Measurements from ENCODE around the gene MACF1. TPM values are rescaled to one million over a fixed set of nuclear protein-coding genes. Genes with fewer than 3 reads are reported as not detected.
A peak's percentile ranks its signal among the peaks of the same experiment; 100 is the strongest.

Gene MACF1
- total RNA-seq, 2 donors from 2014 or later: 214 to 251 TPM

GRCh38 chr1:39413902-39414528 is 209.5 kb downstream of the MACF1 start:
- H3K4me1 Mint-ChIP-seq: peaks cover 39% of the 10 kb centered on the region

DNA sequence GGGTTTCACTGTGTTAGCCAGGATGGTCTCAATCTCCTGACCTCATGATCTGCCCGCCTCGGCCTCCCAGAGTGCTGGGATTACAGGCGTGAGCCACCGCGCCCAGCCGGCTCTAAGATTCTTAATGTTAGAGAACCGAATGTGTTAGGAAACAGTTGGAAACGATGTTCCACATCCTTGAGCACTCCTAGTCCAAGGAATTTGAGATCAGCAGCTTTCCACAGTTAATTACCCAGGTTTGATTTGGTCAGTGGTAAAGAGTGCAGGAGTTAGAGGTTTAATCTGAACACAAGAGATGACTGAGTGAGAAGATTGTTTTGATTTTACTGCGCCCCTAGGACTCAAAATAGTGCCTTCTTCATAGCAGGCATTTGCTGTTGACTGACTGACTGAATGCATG is 211.1 kb downstream of the MACF1 start:
- H3K27me3 ChIP-seq (ENCODE audit: control insufficient read depth, insufficient read depth, low read length, poor library complexity, severe bottlenecking): no peaks in the 10 kb centered on the region
- H3K4me3 ChIP-seq (ENCODE audit: low read length): peak overlapping the region; percentile 76
- no peaks in the 10 kb centered on the region for H3K9me3 ChIP-seq (ENCODE audit: control insufficient read depth, low read length)
- peaks cover 71% of the 10 kb centered on the region for H3K36me3 ChIP-seq (ENCODE audit: control insufficient read depth, insufficient read depth, low read length)
- no peak overlapping the region for H3K9ac ChIP-seq (ENCODE audit: extremely low read depth, low read length, poor library complexity, severe bottlenecking)
- peaks cover 55% of the 10 kb centered on the region for H3K36me3 Mint-ChIP-seq (ENCODE audit: low read depth)
- H3K9me3 Mint-ChIP-seq: no peaks in the 10 kb centered on the region
- peaks cover 31% of the 10 kb centered on the region for H3K4me1 Mint-ChIP-seq
- H3K27ac ChIP-seq (ENCODE audit: low read depth, low read length): no peak overlapping the region
- no peak for TF ChIP-seq CTCF (conservative IDR thresholded peaks at IDR 0.05)
- 95% methylated on average over 9 of the region's 9 CpGs for WGBS, 2 experiments (ENCODE audit: insufficient coverage in 1 of 2, insufficient read length in 1 of 2)
- H3K4me3 Mint-ChIP-seq: no peak overlapping the region
- peaks cover 5% of the 10 kb centered on the region for H3K4me1 ChIP-seq (ENCODE audit: control insufficient read depth, insufficient read depth, low read length)
- no peak for DNase-seq
- H3K27me3 Mint-ChIP-seq (ENCODE audit: insufficient read depth): no peaks in the 10 kb centered on the region
- H3K27ac Mint-ChIP-seq: no peak overlapping the region

More at GRCh38 chr1:39413902-39414528, 209.5 kb downstream of the MACF1 start:
- no peak for TF ChIP-seq CTCF (conservative IDR thresholded peaks at IDR 0.05)
- peaks cover 46% of the 10 kb centered on the region for H3K36me3 Mint-ChIP-seq (ENCODE audit: low read depth)
- no peaks in the 10 kb centered on the region for H3K27me3 ChIP-seq (ENCODE audit: control insufficient read depth, insufficient read depth, low read length, poor library complexity, severe bottlenecking)
- H3K9me3 Mint-ChIP-seq: no peaks in the 10 kb centered on the region
- no peak overlapping the region for H3K27ac Mint-ChIP-seq
- H3K4me1 ChIP-seq (ENCODE audit: control insufficient read depth, insufficient read depth, low read length): peaks cover 9% of the 10 kb centered on the region
- peaks cover 58% of the 10 kb centered on the region for H3K36me3 ChIP-seq (ENCODE audit: control insufficient read depth, insufficient read depth, low read length)
- DNase-seq: no peak
- no peaks in the 10 kb centered on the region for H3K27me3 Mint-ChIP-seq (ENCODE audit: insufficient read depth)
- H3K27ac ChIP-seq (ENCODE audit: low read depth, low read length): no peak overlapping the region
- H3K4me3 Mint-ChIP-seq: peak overlapping the region; percentile 40
- no peaks in the 10 kb centered on the region for H3K9me3 ChIP-seq (ENCODE audit: control insufficient read depth, low read length)
- WGBS, 2 experiments (ENCODE audit: insufficient coverage in 1 of 2, insufficient read length in 1 of 2): 87 to 100% methylated on average over 3 to 4 of the region's 4 CpGs
- no peak overlapping the region for H3K9ac ChIP-seq (ENCODE audit: extremely low read depth, low read length, poor library complexity, severe bottlenecking)
- H3K4me3 ChIP-seq (ENCODE audit: low read length): peak overlapping the region; percentile 73

- no peak overlapping the region for H3K27ac Mint-ChIP-seq
- TF ChIP-seq CTCF (conservative IDR thresholded peaks at IDR 0.05): no peak
- no peak overlapping the region for H3K4me3 Mint-ChIP-seq
- peaks cover 5% of the 10 kb centered on the region for H3K4me1 ChIP-seq (ENCODE audit: control insufficient read depth, insufficient read depth, low read length)
- H3K4me1 Mint-ChIP-seq: peaks cover 22% of the 10 kb centered on the region
- H3K9ac ChIP-seq (ENCODE audit: extremely low read depth, low read length, poor library complexity, severe bottlenecking): no peak overlapping the region
- no peak for DNase-seq
- H3K27ac ChIP-seq (ENCODE audit: low read depth, low read length): no peak overlapping the region
- H3K4me3 ChIP-seq (ENCODE audit: low read length): peak overlapping the region; percentile 76
- H3K27me3 Mint-ChIP-seq (ENCODE audit: insufficient read depth): no peaks in the 10 kb centered on the region
- H3K27me3 ChIP-seq (ENCODE audit: control insufficient read depth, insufficient read depth, low read length, poor library complexity, severe bottlenecking): no peaks in the 10 kb centered on the region
- H3K9me3 Mint-ChIP-seq: no peaks in the 10 kb centered on the region
- peaks cover 60% of the 10 kb centered on the region for H3K36me3 Mint-ChIP-seq (ENCODE audit: low read depth)
- H3K9me3 ChIP-seq (ENCODE audit: control insufficient read depth, low read length): no peaks in the 10 kb centered on the region
- peaks cover 75% of the 10 kb centered on the region for H3K36me3 ChIP-seq (ENCODE audit: control insufficient read depth, insufficient read depth, low read length)
Observed at GRCh38 chr1:39416609-39417008, 212.1 kb downstream of the MACF1 start.
